ENCODE measurements around the gene DPF3. TPM values are rescaled to one million over a fixed set of nuclear protein-coding genes. Genes with fewer than 3 reads are reported as not detected.

Gene DPF3
- total and polyA plus RNA-seq, 5 donors from 2014 or later, result 0.11 to 2.0 (median 0.49) TPM; not detected in 1

DNA sequence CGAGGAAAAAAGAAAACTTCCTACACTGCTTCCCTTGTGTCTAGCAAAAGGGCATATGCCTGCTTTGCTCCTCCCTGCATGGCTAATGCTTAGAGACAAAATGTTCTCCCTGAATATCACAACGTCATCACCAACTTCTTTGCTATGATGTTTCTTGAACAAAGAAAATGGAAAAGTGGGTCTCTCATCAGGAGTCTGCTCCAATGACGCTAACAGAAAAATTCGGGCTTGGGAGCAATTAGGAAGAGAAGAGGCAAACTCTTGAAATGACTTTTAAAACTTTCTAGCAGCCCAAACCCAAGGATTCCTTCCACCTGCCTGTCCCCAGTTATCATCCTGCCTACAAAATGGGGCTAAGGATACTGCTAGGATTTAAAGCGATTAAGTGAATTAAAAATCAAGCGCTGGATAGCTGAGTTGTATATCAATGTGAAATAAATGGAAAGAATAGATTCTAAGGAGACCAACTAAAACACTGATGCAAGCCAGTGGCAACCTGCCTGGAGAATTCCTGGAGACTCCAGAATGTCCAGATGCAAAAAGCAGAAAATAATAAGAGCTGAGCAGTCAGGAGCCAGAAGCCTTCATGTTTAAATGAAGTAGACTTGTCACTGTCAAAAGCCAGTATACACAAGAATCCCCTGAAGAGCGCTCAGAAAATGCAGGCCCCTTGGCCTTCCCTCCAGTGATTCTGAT is 183.8 kb downstream of the DPF3 start:
- H3K27me3 Mint-ChIP-seq, result no peaks in the 10 kb centered on the region
- no peak overlapping the region for H3K27ac Mint-ChIP-seq
- no peaks in the 10 kb centered on the region for H3K36me3 Mint-ChIP-seq
- H3K4me3 Mint-ChIP-seq, result no peak overlapping the region
- H3K9me3 Mint-ChIP-seq, result no peaks in the 10 kb centered on the region
- Histone ChIP-seq H3K27me3 (ENCODE audit: control insufficient read depth, insufficient read depth, low read length) (no peaks in the 10 kb centered on the region), H3K4me1 (ENCODE audit: control insufficient read depth, insufficient read depth, low read length, poor library complexity, severe bottlenecking) (peaks cover 9% of the 10 kb centered on the region), H3K27ac (ENCODE audit: insufficient read depth, low read length, poor library complexity, severe bottlenecking) (no peak overlapping the region), H3K9me3 (ENCODE audit: control insufficient read depth in 2 of 2, low read length in 2 of 2) (no peaks in the 10 kb centered on the region), H3K4me3 (ENCODE audit: low read depth, low read length) (no peak overlapping the region), H3K36me3 (ENCODE audit: control insufficient read depth, insufficient read depth, low read length) (no peaks in the 10 kb centered on the region)
- no peak for ATAC-seq (ENCODE audit: low read depth in 2 of 2)
- peaks cover 0 to 17% (median 15%) of the 10 kb centered on the region in 4 donors for H3K4me1 Mint-ChIP-seq
- DNase-seq, result no peak

DNA sequence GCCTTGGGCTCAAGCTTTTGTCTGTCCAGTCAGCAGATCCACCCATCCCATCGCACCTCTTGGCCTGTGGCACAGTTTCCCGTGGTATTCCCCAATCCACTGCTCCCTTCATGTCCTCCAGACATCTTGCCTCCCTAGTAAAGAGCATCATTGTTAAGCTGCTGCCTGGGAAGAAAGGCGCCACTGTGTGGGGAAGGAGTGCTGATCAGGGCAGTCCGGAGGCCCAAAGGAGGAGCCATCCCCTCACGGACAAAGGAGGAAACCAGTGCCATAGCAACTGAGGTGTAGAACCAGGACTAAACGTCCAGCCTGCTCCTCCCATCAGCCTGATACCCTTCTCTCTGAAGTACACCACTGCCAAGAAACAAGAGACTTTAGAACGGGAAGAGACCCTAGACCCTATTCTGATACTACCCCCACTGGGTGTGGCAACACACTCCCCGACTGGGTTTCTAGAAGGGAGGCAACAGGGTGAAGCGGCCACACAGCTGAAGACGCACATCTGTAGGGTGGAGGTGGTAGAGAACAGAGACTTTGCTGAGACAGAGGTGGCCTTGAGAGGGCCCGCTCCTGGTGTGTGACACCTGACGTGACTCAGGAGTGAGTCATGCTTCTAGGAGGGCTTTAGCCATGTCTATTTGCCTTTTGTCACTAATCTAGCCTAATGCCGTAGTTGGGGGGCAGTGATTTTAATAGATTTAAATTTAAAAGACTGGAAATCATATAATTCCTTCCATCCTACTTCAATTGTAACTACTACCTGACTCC is 185.0 kb downstream of the DPF3 start:
- DNase-seq (no peak), ATAC-seq (ENCODE audit: low read depth in 2 of 2) (no peak)
- H3K4me3 ChIP-seq (ENCODE audit: low read depth, low read length), result no peak overlapping the region
- H3K9me3 ChIP-seq (ENCODE audit: control insufficient read depth in 2 of 2, low read length in 2 of 2), result no peaks in the 10 kb centered on the region
- Mint-ChIP-seq H3K36me3 (no peaks in the 10 kb centered on the region), H3K4me1 (peaks cover 0 to 8% (median 4%) of the 10 kb centered on the region in 4 donors), H3K9me3 (no peaks in the 10 kb centered on the region), H3K27ac (no peak overlapping the region), H3K27me3 (no peaks in the 10 kb centered on the region), H3K4me3 (no peak overlapping the region)
- H3K4me1 ChIP-seq (ENCODE audit: control insufficient read depth, insufficient read depth, low read length, poor library complexity, severe bottlenecking), result peaks cover 3% of the 10 kb centered on the region
- H3K27me3 ChIP-seq (ENCODE audit: control insufficient read depth, insufficient read depth, low read length), result no peaks in the 10 kb centered on the region
- no peak overlapping the region for H3K27ac ChIP-seq (ENCODE audit: insufficient read depth, low read length, poor library complexity, severe bottlenecking)
- no peaks in the 10 kb centered on the region for H3K36me3 ChIP-seq (ENCODE audit: control insufficient read depth, insufficient read depth, low read length)

DNA sequence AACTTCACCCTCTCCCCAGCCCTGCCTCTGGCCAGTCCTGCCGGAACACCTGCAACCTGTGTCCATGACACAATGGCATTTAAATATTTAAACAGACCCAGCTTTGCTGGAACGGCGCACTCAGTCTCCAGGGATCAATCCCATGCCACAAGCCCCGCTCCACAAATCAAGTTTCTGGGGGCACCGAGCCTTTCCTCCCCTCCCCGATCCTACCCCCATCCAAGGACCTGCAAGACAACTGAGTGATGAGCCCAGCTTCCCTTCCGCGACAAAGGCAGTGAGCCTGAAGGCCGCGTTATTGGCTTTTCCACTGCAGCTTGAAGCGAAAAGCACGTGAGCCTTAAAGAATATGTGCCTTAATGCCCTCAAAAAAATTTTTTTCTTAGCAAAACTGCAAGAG is 185.7 kb downstream of the DPF3 start:
- Histone ChIP-seq H3K9me3 (ENCODE audit: control insufficient read depth in 2 of 2, low read length in 2 of 2) (no peaks in the 10 kb centered on the region), H3K4me1 (ENCODE audit: control insufficient read depth, insufficient read depth, low read length, poor library complexity, severe bottlenecking) (no peaks in the 10 kb centered on the region), H3K27me3 (ENCODE audit: control insufficient read depth, insufficient read depth, low read length) (no peaks in the 10 kb centered on the region), H3K36me3 (ENCODE audit: control insufficient read depth, insufficient read depth, low read length) (no peaks in the 10 kb centered on the region), H3K4me3 (ENCODE audit: low read depth, low read length) (no peak overlapping the region), H3K27ac (ENCODE audit: insufficient read depth, low read length, poor library complexity, severe bottlenecking) (no peak overlapping the region)
- Mint-ChIP-seq H3K4me3 (no peak overlapping the region), H3K27ac (no peak overlapping the region), H3K36me3 (no peaks in the 10 kb centered on the region), H3K27me3 (no peaks in the 10 kb centered on the region), H3K9me3 (no peaks in the 10 kb centered on the region), H3K4me1 (peaks cover 0 to 3% (median 0%) of the 10 kb centered on the region in 4 donors)
- no peak for ATAC-seq (ENCODE audit: low read depth in 2 of 2)
- no peak for DNase-seq

DNA sequence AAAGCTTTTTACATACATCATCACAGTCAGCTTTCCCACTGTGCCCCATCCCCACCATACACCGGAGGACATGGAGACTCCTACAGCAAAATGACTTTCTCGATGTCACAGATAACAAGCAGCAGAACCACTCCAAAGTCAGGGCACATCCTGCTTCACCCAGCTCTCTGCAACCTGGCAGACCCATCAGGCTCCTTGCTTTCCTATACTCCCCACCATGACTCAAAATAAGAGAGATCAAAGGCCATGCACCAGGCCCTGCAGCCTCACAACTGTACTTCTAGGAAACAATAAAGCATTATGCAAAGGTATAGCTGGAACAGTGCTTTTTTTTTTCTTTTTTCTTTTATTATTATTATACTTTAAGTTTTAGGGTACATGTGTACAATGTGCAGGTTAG is 187.4 kb downstream of the DPF3 start:
- ATAC-seq (ENCODE audit: low read depth in 2 of 2), result no peak
- no peaks in the 10 kb centered on the region for H3K27me3 ChIP-seq (ENCODE audit: control insufficient read depth, insufficient read depth, low read length)
- peaks cover 5% of the 10 kb centered on the region for H3K27me3 Mint-ChIP-seq
- no peak overlapping the region for H3K4me3 ChIP-seq (ENCODE audit: low read depth, low read length)
- no peaks in the 10 kb centered on the region for H3K9me3 ChIP-seq (ENCODE audit: control insufficient read depth in 2 of 2, low read length in 2 of 2)
- H3K36me3 ChIP-seq (ENCODE audit: control insufficient read depth, insufficient read depth, low read length), result no peaks in the 10 kb centered on the region
- no peak overlapping the region for H3K27ac Mint-ChIP-seq
- H3K4me3 Mint-ChIP-seq, result no peak overlapping the region
- no peak overlapping the region for H3K27ac ChIP-seq (ENCODE audit: insufficient read depth, low read length, poor library complexity, severe bottlenecking)
- DNase-seq, result peak in 1 of 3 donors; percentile 16
- H3K9me3 Mint-ChIP-seq, result no peaks in the 10 kb centered on the region
- H3K4me1 Mint-ChIP-seq, result no peaks in the 10 kb centered on the region
- no peaks in the 10 kb centered on the region for H3K4me1 ChIP-seq (ENCODE audit: control insufficient read depth, insufficient read depth, low read length, poor library complexity, severe bottlenecking)
- no peaks in the 10 kb centered on the region for H3K36me3 Mint-ChIP-seq

DNA sequence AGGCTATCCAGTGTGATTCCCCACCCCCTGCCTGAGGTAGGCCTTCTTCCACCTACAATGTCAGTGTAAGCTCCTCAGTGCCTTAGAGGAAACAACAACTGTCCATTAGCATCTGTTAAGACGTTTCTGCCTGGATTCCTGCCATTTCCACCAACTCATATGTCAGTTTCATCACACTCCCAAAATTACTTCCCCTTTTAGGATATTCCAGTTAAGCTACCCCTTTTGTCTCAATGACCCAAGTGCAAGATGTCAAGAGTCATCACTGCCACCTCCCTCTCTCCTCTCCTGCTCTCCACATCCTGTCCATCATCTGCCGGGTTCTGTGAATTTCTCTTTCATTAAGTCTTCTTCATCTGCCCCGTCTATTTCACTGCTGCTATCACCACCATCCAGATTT is 189.4 kb downstream of the DPF3 start:
- no peak overlapping the region for H3K4me3 Mint-ChIP-seq
- no peak for DNase-seq
- Histone ChIP-seq H3K27ac (ENCODE audit: insufficient read depth, low read length, poor library complexity, severe bottlenecking) (no peak overlapping the region), H3K4me3 (ENCODE audit: low read depth, low read length) (no peak overlapping the region), H3K27me3 (ENCODE audit: control insufficient read depth, insufficient read depth, low read length) (no peaks in the 10 kb centered on the region), H3K9me3 (ENCODE audit: control insufficient read depth in 2 of 2, low read length in 2 of 2) (no peaks in the 10 kb centered on the region), H3K36me3 (ENCODE audit: control insufficient read depth, insufficient read depth, low read length) (no peaks in the 10 kb centered on the region), H3K4me1 (ENCODE audit: control insufficient read depth, insufficient read depth, low read length, poor library complexity, severe bottlenecking) (no peaks in the 10 kb centered on the region)
- H3K4me1 Mint-ChIP-seq, result peaks cover 0 to 3% (median 0%) of the 10 kb centered on the region in 4 donors
- peaks cover 5% of the 10 kb centered on the region for H3K27me3 Mint-ChIP-seq
- ATAC-seq (ENCODE audit: low read depth in 2 of 2), result no peak
- no peaks in the 10 kb centered on the region for H3K36me3 Mint-ChIP-seq
- no peak overlapping the region for H3K27ac Mint-ChIP-seq
- no peaks in the 10 kb centered on the region for H3K9me3 Mint-ChIP-seq

- Mint-ChIP-seq H3K36me3 (peaks cover 3% of the 10 kb centered on the region), H3K4me3 (no peak overlapping the region), H3K4me1 (peaks cover 0 to 3% (median 0%) of the 10 kb centered on the region in 4 donors), H3K27ac (no peak overlapping the region), H3K27me3 (peaks cover 5% of the 10 kb centered on the region), H3K9me3 (no peaks in the 10 kb centered on the region)
- Histone ChIP-seq H3K27me3 (ENCODE audit: control insufficient read depth, insufficient read depth, low read length) (no peaks in the 10 kb centered on the region), H3K4me1 (ENCODE audit: control insufficient read depth, insufficient read depth, low read length, poor library complexity, severe bottlenecking) (no peaks in the 10 kb centered on the region), H3K4me3 (ENCODE audit: low read depth, low read length) (no peak overlapping the region), H3K36me3 (ENCODE audit: control insufficient read depth, insufficient read depth, low read length) (no peaks in the 10 kb centered on the region), H3K27ac (ENCODE audit: insufficient read depth, low read length, poor library complexity, severe bottlenecking) (no peak overlapping the region), H3K9me3 (ENCODE audit: control insufficient read depth in 2 of 2, low read length in 2 of 2) (no peaks in the 10 kb centered on the region)
- no peak for DNase-seq
- ATAC-seq (ENCODE audit: low read depth in 2 of 2), result no peak
These were observed 192.3 kb downstream of the DPF3 start for GRCh38 chr14:72701605-72702004.

DNA sequence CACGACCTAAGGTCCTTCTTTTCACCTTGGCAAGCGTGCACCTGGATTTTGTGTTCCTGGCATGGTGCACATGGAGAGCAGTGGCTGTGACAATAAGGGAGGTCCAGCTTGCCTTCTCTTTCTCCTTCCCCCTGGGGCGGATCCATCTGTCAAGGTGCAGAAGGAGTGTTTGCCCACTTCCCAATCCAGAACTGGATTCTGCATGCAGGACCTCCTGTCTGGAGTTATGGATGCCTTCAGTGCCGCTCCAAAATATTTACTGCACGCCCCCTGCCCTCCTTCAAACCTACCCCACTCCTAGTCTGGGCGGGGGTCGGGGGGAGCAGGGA is 192.7 kb downstream of the DPF3 start:
- DNase-seq (no peak), ATAC-seq (ENCODE audit: low read depth in 2 of 2) (no peak)
- Histone ChIP-seq H3K27ac (ENCODE audit: insufficient read depth, low read length, poor library complexity, severe bottlenecking) (no peak overlapping the region), H3K4me3 (ENCODE audit: low read depth, low read length) (no peak overlapping the region), H3K36me3 (ENCODE audit: control insufficient read depth, insufficient read depth, low read length) (no peaks in the 10 kb centered on the region), H3K9me3 (ENCODE audit: control insufficient read depth in 2 of 2, low read length in 2 of 2) (no peaks in the 10 kb centered on the region), H3K27me3 (ENCODE audit: control insufficient read depth, insufficient read depth, low read length) (no peaks in the 10 kb centered on the region), H3K4me1 (ENCODE audit: control insufficient read depth, insufficient read depth, low read length, poor library complexity, severe bottlenecking) (no peaks in the 10 kb centered on the region)
- peaks cover 0 to 3% (median 0%) of the 10 kb centered on the region in 4 donors for H3K4me1 Mint-ChIP-seq
- H3K27me3 Mint-ChIP-seq, result peaks cover 5% of the 10 kb centered on the region
- no peaks in the 10 kb centered on the region for H3K9me3 Mint-ChIP-seq
- peaks cover 3% of the 10 kb centered on the region for H3K36me3 Mint-ChIP-seq
- no peak overlapping the region for H3K4me3 Mint-ChIP-seq
- no peak overlapping the region for H3K27ac Mint-ChIP-seq

Data from CD4-positive, CD25-positive, alpha-beta regulatory T cell (primary cell).